CD14-positive monocyte (primary cell): ENCODE measurements around the gene GPD1L. TPM values are rescaled to one million over a fixed set of nuclear protein-coding genes. Genes with fewer than 3 reads are reported as not detected.
A peak's percentile ranks its signal among the peaks of the same experiment; 100 is the strongest.

ENCODE experiments used
- DNase-seq, 3 donors: peaks; one replicate each; pipeline ENCODE4 v3.0.0-alpha.2; 2011 to 2022
- H2AFZ ChIP-seq: 2 replicates; pipeline ENCODE4 v1.6.0; 2012; ENCODE audit warnings: mild to moderate bottlenecking, low read depth, low read length, inconsistent platforms; ENCODE audit not compliant: insufficient read depth, poor library complexity, severe bottlenecking
- H3K27ac ChIP-seq, 2 donors: 1 replicate in 1 of 2; 2 replicates in 1 of 2; pipeline ENCODE4 v1.5.1; 2012 to 2013; ENCODE audit warnings: low read length in 2 of 2, control low read depth in 1 of 2, inconsistent platforms in 1 of 2, low read depth in 1 of 2, mild to moderate bottlenecking in 1 of 2
- H3K27me3 ChIP-seq, 2 donors: one replicate each; pipeline versions ENCODE4 v1.6.0 to v1.6.1; 2011 to 2013; ENCODE audit warnings: low read length in 2 of 2; ENCODE audit not compliant: control insufficient read depth in 2 of 2, insufficient read depth in 2 of 2
- H3K36me3 ChIP-seq, 2 donors: replicated peaks in 1 of 2; 1 replicate in 1 of 2; 2 replicates in 1 of 2; pipeline versions ENCODE4 v1.5.1 to v1.6.1; 2012 to 2013; ENCODE audit warnings: low read length in 2 of 2, control low read depth in 1 of 2, inconsistent platforms in 1 of 2, mild to moderate bottlenecking in 1 of 2; ENCODE audit not compliant: insufficient read depth in 2 of 2, control insufficient read depth in 1 of 2
- H3K4me1 ChIP-seq, 2 donors: 1 replicate in 1 of 2; 2 replicates in 1 of 2; pipeline versions ENCODE4 v1.5.1 to v1.6.1; 2012 to 2013; ENCODE audit warnings: low read length in 2 of 2, control low read depth in 1 of 2, inconsistent platforms in 1 of 2, mild to moderate bottlenecking in 1 of 2, moderate library complexity in 1 of 2; ENCODE audit not compliant: insufficient read depth in 2 of 2, control insufficient read depth in 1 of 2
- H3K4me2 ChIP-seq: replicated peaks from 2 replicates; pipeline ENCODE3; 2012; ENCODE audit warnings: low read length, moderate library complexity, mild to moderate bottlenecking; ENCODE audit not compliant: poor library complexity, severe bottlenecking; ENCODE audit errors: extremely low read depth
- H3K4me3 ChIP-seq, 3 experiments: fragments of 200-600 bp in 1 of 3; sonication (generic) in 1 of 3; replicated peaks in 1 of 3; 1 replicate in 2 of 3; 2 replicates in 1 of 3; pipeline ENCODE4 v1.5.1; 2011 to 2013; ENCODE audit warnings: low read length in 3 of 3, mild to moderate bottlenecking in 3 of 3, control low read depth in 2 of 3, low read depth in 2 of 3, inconsistent platforms in 1 of 3, moderate library complexity in 1 of 3
- H3K79me2 ChIP-seq: 2 replicates; pipeline ENCODE4 v1.6.0; 2012; ENCODE audit warnings: mild to moderate bottlenecking, control low read depth, inconsistent platforms, low read length, moderate library complexity; ENCODE audit not compliant: insufficient read depth
- H3K9ac ChIP-seq: 2 replicates; pipeline ENCODE4 v1.6.0; 2017; ENCODE audit warnings: low read length, mild to moderate bottlenecking; ENCODE audit not compliant: insufficient read depth, poor library complexity, severe bottlenecking
- H3K9me3 ChIP-seq, 2 donors: replicated peaks in 1 of 2; 1 replicate in 1 of 2; 2 replicates in 1 of 2; pipeline versions ENCODE4 v1.5.1 to v1.6.1; 2012 to 2013; ENCODE audit warnings: low read length in 2 of 2, control low read depth in 1 of 2; ENCODE audit not compliant: control insufficient read depth in 1 of 2, insufficient read depth in 1 of 2
- H4K20me1 ChIP-seq: 2 replicates; pipeline ENCODE4 v1.6.0; 2012; ENCODE audit warnings: mild to moderate bottlenecking, low read length, control low read depth, moderate library complexity; ENCODE audit not compliant: insufficient read depth
- H3K27ac Mint-ChIP-seq, 7 donors: one replicate each; pipeline ENCODE4 v1.8.0; 2020; ENCODE audit warnings: mild to moderate bottlenecking in 7 of 7, mixed read lengths in 7 of 7, moderate library complexity in 6 of 7, inconsistent platforms in 2 of 7
- H3K27me3 Mint-ChIP-seq, 3 donors: one replicate each; pipeline ENCODE4 v1.8.0; 2021 to 2022; ENCODE audit warnings: low read depth in 3 of 3, mild to moderate bottlenecking in 3 of 3, mixed read lengths in 3 of 3, moderate library complexity in 3 of 3, inconsistent platforms in 1 of 3
- H3K36me3 Mint-ChIP-seq, 2 donors: one replicate each; pipeline ENCODE4 v1.8.0; 2020; ENCODE audit warnings: mixed read lengths in 2 of 2, inconsistent platforms in 1 of 2, mild to moderate bottlenecking in 1 of 2
- H3K4me1 Mint-ChIP-seq: one replicate; pipeline ENCODE4 v1.8.0; 2020; ENCODE audit warnings: mild to moderate bottlenecking, mixed read lengths
- H3K4me3 Mint-ChIP-seq, 2 donors: one replicate each; pipeline ENCODE4 v1.8.0; 2020; ENCODE audit warnings: mild to moderate bottlenecking in 2 of 2, mixed read lengths in 2 of 2, moderate library complexity in 1 of 2
- H3K9me3 Mint-ChIP-seq, 7 donors: one replicate each; pipeline ENCODE4 v1.8.0; 2020 to 2022; ENCODE audit warnings: mixed read lengths in 7 of 7, mild to moderate bottlenecking in 6 of 7, moderate library complexity in 6 of 7, inconsistent platforms in 2 of 7
- CTCF ChIP-seq: fragments of 200-600 bp; IDR thresholded peaks from one replicate; pipeline ENCODE4 v1.8.0; 2022; ENCODE audit warnings: antibody characterized with exemption, mild to moderate bottlenecking
- WGBS: methylation state at CpG from one replicate; pipeline ENCODE4 v1.1.5; 2013; ENCODE audit warnings: missing lambda C conversion rate; ENCODE audit not compliant: insufficient coverage; 5-methylcytosine and 5-hydroxymethylcytosine counted together
- intact Hi-C, 2 donors: fragments of 100-400 bp; cut with micrococcal nuclease; formaldehyde crosslinking; loops; one replicate each; pipeline versions ENCODE4 v1.15.0 to v1.15.1; 2023
- polyA plus RNA-seq, 3 donors: library from polyadenylated mRNA; depleted of rRNA in 1 of 3; unstranded in 2 of 3; stranded (reverse) in 1 of 3; fragments of 300-500 nt in 2 of 3; fragments of >200 nt in 1 of 3; fragmentation: Illumina TruSeq in 2 of 3; gene quantifications; 1 replicate in 2 of 3; 2 replicates in 1 of 3; pipeline ENCODE4 v1.2.3, GENCODE V29; 2012 to 2021

The GPD1L gene
- polyA plus RNA-seq, 3 donors, result 4.9 to 11.8 (median 10.2) TPM

- H3K36me3 Mint-ChIP-seq, result peaks cover 0 to under 1% of the 10 kb centered on the region in 2 donors
- peaks cover 27% of the 10 kb centered on the region for H3K4me1 Mint-ChIP-seq
- Histone ChIP-seq H3K9me3 (no peaks in the 10 kb centered on the region), H4K20me1 (no peaks in the 10 kb centered on the region), H3K79me2 (peaks cover 32% of the 10 kb centered on the region), H3K27ac (peak overlapping the region in 1 of 2 donors; percentile 41), H3K36me3 (no peaks in the 10 kb centered on the region), H3K4me3 (no peak overlapping the region), H2AFZ (peak overlapping the region; percentile 5), H3K27me3 (no peaks in the 10 kb centered on the region), H3K9ac (no peak overlapping the region), H3K4me2 (peak overlapping the region; percentile 20), H3K4me1 (peaks cover 11 to 18% of the 10 kb centered on the region in 2 donors)
- no peak for TF ChIP-seq CTCF
- intact Hi-C loops, result no loop called here
- H3K9me3 Mint-ChIP-seq, result peaks cover 0 to 2% (median 0%) of the 10 kb centered on the region in 7 donors
- no peak overlapping the region for H3K4me3 Mint-ChIP-seq
- peak; percentile 41 to 53 (median 42) for DNase-seq
- peak overlapping the region in 2 of 7 donors; percentile 15 to 41 for H3K27ac Mint-ChIP-seq
- no CpG with 5 or more reads among the region's 4 CpGs for WGBS
- H3K27me3 Mint-ChIP-seq, result peaks cover 0 to 2% (median 0%) of the 10 kb centered on the region in 3 donors
Measured at GRCh38 chr3:32120471-32120870, 14.1 kb downstream of the GPD1L start.

GRCh38 chr3:32121137-32121536, 14.7 kb downstream of the GPD1L start:
- no peaks in the 10 kb centered on the region for H3K36me3 Mint-ChIP-seq
- peaks cover 27% of the 10 kb centered on the region for H3K4me1 Mint-ChIP-seq
- Histone ChIP-seq H3K4me3 (no peak overlapping the region), H3K79me2 (peaks cover 29% of the 10 kb centered on the region), H3K27ac (peak overlapping the region in 1 of 2 donors; percentile 41), H3K9ac (no peak overlapping the region), H4K20me1 (no peaks in the 10 kb centered on the region), H3K4me1 (peaks cover 11 to 18% of the 10 kb centered on the region in 2 donors), H3K4me2 (no peak overlapping the region), H3K36me3 (no peaks in the 10 kb centered on the region), H2AFZ (peak overlapping the region; percentile 5), H3K9me3 (no peaks in the 10 kb centered on the region), H3K27me3 (no peaks in the 10 kb centered on the region)
- H3K27ac Mint-ChIP-seq, result peak overlapping the region in 4 of 7 donors; percentile 6 to 43 (median 28)
- no peak for TF ChIP-seq CTCF
- peaks cover 0 to 2% (median 0%) of the 10 kb centered on the region in 3 donors for H3K27me3 Mint-ChIP-seq
- H3K9me3 Mint-ChIP-seq, result peaks cover 0 to 2% (median 0%) of the 10 kb centered on the region in 7 donors
- intact Hi-C loops, result no loop called here
- no peak overlapping the region for H3K4me3 Mint-ChIP-seq
- 100% methylated on average over 1 of the region's 4 CpGs for WGBS
- no peak for DNase-seq
